ENCODE measurements around the gene CELF3.
A peak's percentile ranks its signal among the peaks of the same experiment; 100 is the strongest.
"Not testable (repeated sequence)": the region's sequence is repeated elsewhere in the genome, so short reads cannot be mapped to it uniquely, and the experiment has no call there.

CELF3 gene

GRCh38 chr1:151716771-151717631 lies at the start of gene CELF3:
Gene CELF3 (minus strand): TSS chr1:151716803. CDS start chr1:151716020, 783 bp downstream.
- FAIRE-seq (no peak), DNase-seq (ENCODE audit: low spot score) (no peak)

GRCh38 chr1:151763990-151764389 lies 47.4 kb upstream of the CELF3 start:
- FAIRE-seq = no peak

GRCh38 chr1:151762941-151763921 lies 46.6 kb upstream of the CELF3 start, which contains the start of gene MRPL9:
Gene MRPL9 (minus strand): TSS chr1:151763496. CDS start chr1:151763479, 17 bp downstream.
- DNase-seq (ENCODE audit: low spot score) = peak; percentile 64
- no peak for FAIRE-seq

More at GRCh38 chr1:151763990-151764389, 47.4 kb upstream of the CELF3 start:
- DNase-seq (ENCODE audit: low spot score) = no peak

GRCh38 chr1:151760597-151761385 lies 44.2 kb upstream of the CELF3 start:
- DNase-seq (ENCODE audit: low spot score) (no peak), FAIRE-seq (no peak)

- DNase-seq (ENCODE audit: low spot score) (no peak), FAIRE-seq (no peak)
Measured at GRCh38 chr1:151759241-151759640, 42.6 kb upstream of the CELF3 start.

- DNase-seq (ENCODE audit: low spot score) = peak; percentile 11
- no peak for FAIRE-seq
Measured at GRCh38 chr1:151756291-151756690, 39.7 kb upstream of the CELF3 start.

GRCh38 chr1:151741516-151741915 lies 24.9 kb upstream of the CELF3 start:
- no peak for FAIRE-seq
- DNase-seq (ENCODE audit: low spot score) = no peak

GRCh38 chr1:151739590-151740355 lies 23.2 kb upstream of the CELF3 start:
- FAIRE-seq (no peak), DNase-seq (ENCODE audit: low spot score) (no peak)

- DNase-seq (ENCODE audit: low spot score) (no peak), FAIRE-seq (no peak)
Measured at GRCh38 chr1:151737479-151737878, 20.9 kb upstream of the CELF3 start.

GRCh38 chr1:151737026-151737425 lies 20.4 kb upstream of the CELF3 start:
- no peak for FAIRE-seq
- DNase-seq (ENCODE audit: low spot score) = no peak

GRCh38 chr1:151733995-151734394 lies 17.4 kb upstream of the CELF3 start:
- FAIRE-seq = not testable (repeated sequence)

GRCh38 chr1:151733126-151733525 lies 16.5 kb upstream of the CELF3 start:
- DNase-seq (ENCODE audit: low spot score) = no peak

More at GRCh38 chr1:151733995-151734394, 17.4 kb upstream of the CELF3 start:
- not testable (repeated sequence) for DNase-seq (ENCODE audit: low spot score)

GRCh38 chr1:151729966-151730291 lies 13.3 kb upstream of the CELF3 start:
- DNase-seq (ENCODE audit: low spot score) (no peak), FAIRE-seq (no peak)

More at GRCh38 chr1:151733126-151733525, 16.5 kb upstream of the CELF3 start:
- no peak for FAIRE-seq

GRCh38 chr1:151729157-151729965 lies 12.8 kb upstream of the CELF3 start:
- DNase-seq (ENCODE audit: low spot score) (no peak), FAIRE-seq (no peak)

- no peak for DNase-seq (ENCODE audit: low spot score)
- FAIRE-seq = no peak
Measured at GRCh38 chr1:151728151-151729054, 11.8 kb upstream of the CELF3 start.

GRCh38 chr1:151723726-151724370 lies 7.2 kb upstream of the CELF3 start:
- FAIRE-seq (no peak), DNase-seq (ENCODE audit: low spot score) (no peak)

GRCh38 chr1:151721788-151722510 lies 5.3 kb upstream of the CELF3 start:
- DNase-seq (ENCODE audit: low spot score) = no peak
- no peak for FAIRE-seq

Data from RCC 7860 (cell line).